ENCODE results near the gene P4HB.

P4HB gene

GRCh38 chr17:81867170-81867990 lies 7.0 kb upstream of the P4HB start:
- DNase-seq: no peak

GRCh38 chr17:81866440-81867169 lies 6.3 kb upstream of the P4HB start:
- DNase-seq: no peak

- no peak for DNase-seq
Observed at GRCh38 chr17:81865733-81866439, 5.6 kb upstream of the P4HB start.

- DNase-seq: no peak
Observed at GRCh38 chr17:81865358-81865732, 5.0 kb upstream of the P4HB start.

GRCh38 chr17:81863833-81864768 lies 3.8 kb upstream of the P4HB start:
- DNase-seq: no peak

- no peak for DNase-seq
Observed at GRCh38 chr17:81863123-81863675, 2.9 kb upstream of the P4HB start.

GRCh38 chr17:81860756-81861568 lies 627 bp upstream of the P4HB start:
- peak; percentile 100 for DNase-seq

GRCh38 chr17:81858967-81859905 lies 1.1 kb downstream of the P4HB start:
- DNase-seq: peak; percentile 36 to 51 (median 51)

- no peak for DNase-seq
Observed at GRCh38 chr17:81858170-81858966, 2.0 kb downstream of the P4HB start.

GRCh38 chr17:81854974-81855774 lies 5.2 kb downstream of the P4HB start:
- DNase-seq: no peak

GRCh38 chr17:81852237-81852636 lies 8.1 kb downstream of the P4HB start:
- no peak for DNase-seq

GRCh38 chr17:81851423-81851822 lies 8.9 kb downstream of the P4HB start:
- no peak for DNase-seq

GRCh38 chr17:81849457-81849856 lies 10.9 kb downstream of the P4HB start:
- no peak for DNase-seq

GRCh38 chr17:81846743-81847689 lies 13.3 kb downstream of the P4HB start:
- DNase-seq: no peak

GRCh38 chr17:81845881-81846742 lies 14.2 kb downstream of the P4HB start:
- DNase-seq: no peak

- DNase-seq: no peak
Observed at GRCh38 chr17:81845361-81845760, 15.0 kb downstream of the P4HB start.

All from suppressor macrophage treated with lipopolysaccharide for 1 hour (primary cell).